Measurements from ENCODE around the gene ADRA2A.

The ADRA2A gene

DNA sequence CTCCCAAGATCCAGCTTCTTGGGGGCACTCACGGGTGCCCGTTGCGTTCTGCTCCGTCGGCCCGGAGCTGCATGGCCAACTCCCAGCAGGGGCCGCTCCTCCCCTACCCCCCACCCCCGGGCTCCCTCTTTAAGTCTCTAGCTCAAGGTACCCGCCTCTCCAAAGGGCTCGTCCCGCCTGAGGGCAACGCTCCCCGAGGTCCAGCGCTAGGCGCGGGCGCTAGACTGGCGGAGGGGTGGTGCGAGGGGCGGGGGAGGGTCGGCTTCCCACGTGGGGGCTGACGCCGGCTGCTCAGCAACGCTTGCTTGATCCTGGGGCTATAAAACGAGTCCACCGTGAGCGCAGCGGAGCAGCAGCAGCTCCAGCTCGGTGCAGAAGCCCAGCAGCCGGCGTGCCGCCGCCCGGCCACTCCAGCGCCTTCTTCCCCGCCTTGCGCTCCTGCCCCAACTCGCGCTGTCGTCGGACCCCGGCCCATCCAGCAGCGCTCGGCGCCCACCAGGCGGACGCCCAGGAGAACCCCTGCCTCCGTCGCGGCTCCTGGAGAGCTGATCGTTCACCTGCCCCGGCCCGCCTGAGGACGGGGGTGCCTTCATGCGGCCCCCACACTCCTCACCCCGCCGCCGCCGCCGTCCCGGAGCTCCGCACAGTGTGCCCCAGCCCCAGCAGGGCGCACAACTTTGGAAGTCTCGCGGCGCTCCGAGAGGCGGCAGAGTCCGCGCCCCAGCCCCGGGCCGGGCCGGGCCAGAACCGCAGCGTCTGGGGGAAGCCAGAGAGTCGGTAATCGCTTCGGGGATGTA lies at the start of gene ADRA2A:
Gene ADRA2A (plus strand): TSS at position 348 of the 797 bp plus-strand sequence. CDS start 968 bp downstream, outside the sequence.
- FAIRE-seq (no peak), DNase-seq (ENCODE audit: insufficient read length, low spot score) (no peak)

DNA sequence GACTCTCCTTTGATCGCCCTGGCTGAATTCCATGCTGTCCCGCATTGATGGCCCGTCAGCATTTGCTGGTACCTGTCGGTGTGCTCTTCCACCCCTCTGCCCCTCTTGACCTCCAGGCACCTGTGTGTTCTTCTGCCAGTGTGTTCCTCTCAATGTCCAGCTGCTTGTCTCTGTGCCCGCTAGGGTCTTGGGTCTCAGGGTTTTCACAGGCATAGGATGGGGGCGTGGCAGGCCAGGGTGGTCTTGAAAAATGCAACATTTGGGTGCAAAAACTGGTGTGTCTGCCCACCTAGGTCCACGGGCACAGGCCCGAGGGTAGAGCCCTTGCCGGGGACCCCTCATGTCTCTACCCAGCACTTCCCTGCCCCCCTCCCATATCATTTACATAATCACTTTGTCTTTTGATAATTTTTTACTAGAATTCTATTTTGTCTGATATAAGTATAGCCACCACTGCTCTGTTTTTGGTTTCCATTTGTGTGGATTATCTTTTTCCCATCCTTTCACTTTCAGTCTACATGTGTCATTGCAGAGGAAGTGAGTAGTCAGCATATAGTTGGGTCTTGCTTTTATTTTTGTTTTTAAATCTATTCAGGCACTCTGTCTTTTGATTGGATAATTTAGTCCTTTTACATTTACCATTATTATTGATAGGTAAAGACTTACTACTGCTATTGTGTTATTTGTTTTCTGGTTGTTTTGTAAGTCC lies 46.6 kb upstream of the ADRA2A start:
- DNase-seq (ENCODE audit: insufficient read length, low spot score) (no peak), FAIRE-seq (peak; percentile 23)

GRCh38 chr10:111034598-111035310 lies 42.1 kb upstream of the ADRA2A start:
- FAIRE-seq (no peak), DNase-seq (ENCODE audit: insufficient read length, low spot score) (no peak)

DNA sequence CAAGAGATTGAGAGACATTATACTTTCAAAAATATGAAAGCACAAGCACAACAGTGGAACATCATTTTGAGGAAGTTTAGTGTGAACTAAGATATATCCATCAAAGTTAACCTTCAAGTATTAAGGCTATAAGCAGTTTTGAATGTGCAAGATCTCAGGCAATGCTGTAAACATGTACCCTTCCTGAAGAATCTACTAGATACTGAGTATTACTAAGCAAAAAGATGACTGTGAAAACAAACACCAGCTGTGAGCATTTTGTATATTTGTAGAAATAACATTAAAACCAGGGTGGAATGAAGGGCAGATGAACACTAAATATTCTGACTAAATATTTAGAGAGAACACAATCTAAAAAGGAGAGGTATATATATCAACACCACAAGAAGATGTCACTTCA lies 41.3 kb upstream of the ADRA2A start:
- DNase-seq (ENCODE audit: insufficient read length, low spot score), result no peak
- no peak for FAIRE-seq

DNA sequence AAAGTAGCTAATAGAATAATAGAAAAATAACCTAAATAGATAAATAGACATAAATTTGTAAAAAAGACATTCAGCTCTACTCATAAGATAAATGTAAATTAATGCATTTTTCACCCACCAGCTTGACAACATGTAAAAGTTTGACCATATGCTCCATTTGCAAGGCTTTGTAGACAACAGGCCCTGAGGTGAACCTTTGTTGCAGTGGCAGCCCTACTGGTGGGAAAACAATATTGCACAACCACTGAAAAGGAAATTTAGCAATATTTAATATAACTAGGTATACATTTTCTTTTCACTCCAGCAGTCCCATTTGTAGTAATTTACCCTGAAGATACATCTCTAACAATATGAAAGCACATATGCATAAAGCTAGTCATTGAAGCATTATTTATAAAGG lies 39.0 kb upstream of the ADRA2A start:
- DNase-seq (ENCODE audit: insufficient read length, low spot score), result no peak
- FAIRE-seq, result no peak

DNA sequence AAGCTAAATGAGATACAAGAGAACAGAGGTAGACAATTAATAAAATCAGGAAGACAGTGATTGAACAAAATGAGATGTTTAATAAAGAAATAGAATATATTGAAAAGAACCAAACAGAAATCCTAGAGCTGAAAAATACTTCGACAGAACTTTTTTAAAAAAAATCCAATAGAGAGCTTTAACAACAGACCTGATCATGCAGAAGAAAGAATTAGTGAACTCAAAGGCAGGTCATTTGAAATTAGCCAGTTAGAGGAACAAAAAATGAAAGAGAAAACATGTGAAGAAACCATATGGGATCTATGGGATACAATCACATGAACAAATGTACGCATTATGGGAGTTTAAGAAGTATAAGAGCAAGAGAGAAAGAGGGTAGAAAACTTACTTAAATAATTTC lies 37.3 kb upstream of the ADRA2A start:
- FAIRE-seq (no peak), DNase-seq (ENCODE audit: insufficient read length, low spot score) (no peak)

GRCh38 chr10:111057006-111057405 lies 19.8 kb upstream of the ADRA2A start:
- DNase-seq (ENCODE audit: insufficient read length, low spot score) (no peak), FAIRE-seq (no peak)

GRCh38 chr10:111063471-111063870 lies 13.4 kb upstream of the ADRA2A start:
- FAIRE-seq (no peak), DNase-seq (ENCODE audit: insufficient read length, low spot score) (no peak)

DNA sequence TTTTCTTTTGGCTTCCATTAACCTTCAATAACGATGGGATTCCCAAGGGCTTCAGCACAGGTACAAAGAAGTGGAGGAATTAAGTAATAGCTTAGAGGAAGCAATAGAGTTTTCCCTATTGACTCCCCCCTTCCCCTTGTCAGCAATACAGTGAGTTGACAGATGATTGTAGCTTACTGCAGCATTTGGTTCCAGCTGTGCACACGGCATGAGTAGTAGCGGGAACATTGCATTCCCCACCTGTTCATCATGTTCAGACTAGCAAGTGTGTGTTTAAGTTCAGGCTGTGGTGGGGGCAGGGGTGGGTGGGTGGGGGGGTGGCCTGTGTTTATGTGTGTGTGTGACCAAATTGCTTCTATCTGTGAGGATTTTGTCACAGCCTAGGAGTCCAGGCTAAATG lies 4.6 kb upstream of the ADRA2A start:
- FAIRE-seq (no peak), DNase-seq (ENCODE audit: insufficient read length, low spot score) (no peak)

DNA sequence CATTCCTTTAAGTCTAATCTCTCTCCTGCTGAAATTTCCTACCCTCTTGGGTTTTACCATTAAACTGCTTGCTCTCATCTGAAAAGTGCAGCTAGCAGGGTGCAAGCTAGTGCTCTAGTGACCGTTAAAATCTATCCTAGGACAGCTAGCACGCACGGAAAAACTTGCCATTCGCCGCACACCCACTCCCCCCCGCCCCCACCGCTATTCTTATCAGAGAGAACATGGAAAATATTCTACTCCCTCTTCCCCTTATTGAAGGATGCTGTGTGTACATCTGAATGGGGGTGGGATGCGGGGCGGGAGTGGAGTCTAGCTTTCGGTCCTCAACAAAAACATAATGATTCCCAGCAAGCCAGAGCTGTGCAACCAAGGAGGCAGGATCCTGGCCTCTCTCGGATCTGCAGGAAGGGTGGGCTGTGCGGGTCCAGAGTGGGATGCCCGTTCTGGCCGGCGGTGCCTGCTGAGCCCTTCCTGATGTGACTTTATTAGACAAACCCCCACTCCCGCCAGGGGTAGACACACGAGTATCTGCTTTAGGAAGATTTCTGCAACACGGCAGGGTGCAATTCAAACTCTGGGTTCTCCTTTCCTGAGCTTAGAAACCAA lies 1.1 kb upstream of the ADRA2A start:
- DNase-seq (ENCODE audit: insufficient read length, low spot score) (no peak), FAIRE-seq (no peak)

DNA sequence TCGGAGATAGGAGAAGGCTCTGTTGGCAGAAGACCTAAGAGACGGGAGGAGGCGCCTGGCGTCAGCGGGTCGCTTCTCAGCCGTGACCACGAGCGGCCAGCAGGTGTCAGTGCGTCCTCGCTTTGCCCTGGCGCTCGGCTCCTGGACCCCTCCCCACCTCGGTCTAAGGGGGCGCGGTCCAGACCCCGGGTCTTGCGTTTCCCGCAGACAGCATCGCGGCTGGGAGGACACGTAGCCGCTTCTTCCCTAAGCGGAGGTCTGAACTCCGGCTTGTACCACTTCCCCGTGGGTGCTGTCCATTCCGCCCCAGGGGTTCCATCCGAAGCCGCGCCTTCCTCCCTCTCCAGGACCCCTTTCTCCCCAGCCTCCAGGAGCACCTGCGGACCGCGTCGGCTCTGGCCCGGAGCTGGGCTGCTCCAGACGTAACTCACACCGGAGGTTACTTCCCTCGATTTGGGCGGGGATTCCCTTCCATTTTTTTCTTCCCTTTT lies 593 bp upstream of the ADRA2A start:
- peak; percentile 74 for DNase-seq (ENCODE audit: insufficient read length, low spot score)
- no peak for FAIRE-seq

GRCh38 chr10:111077479-111077784 lies 603 bp downstream of the ADRA2A start:
- DNase-seq (ENCODE audit: insufficient read length, low spot score) (no peak), FAIRE-seq (no peak)

- DNase-seq (ENCODE audit: insufficient read length, low spot score) (no peak), FAIRE-seq (no peak)
Measured at GRCh38 chr10:111077785-111078504, 1.1 kb downstream of the ADRA2A start.

GRCh38 chr10:111078505-111079185 lies 1.8 kb downstream of the ADRA2A start:
- FAIRE-seq, result no peak
- DNase-seq (ENCODE audit: insufficient read length, low spot score), result no peak

- no peak for FAIRE-seq
- DNase-seq (ENCODE audit: insufficient read length, low spot score), result no peak
Measured at GRCh38 chr10:111079241-111079760, 2.5 kb downstream of the ADRA2A start.

DNA sequence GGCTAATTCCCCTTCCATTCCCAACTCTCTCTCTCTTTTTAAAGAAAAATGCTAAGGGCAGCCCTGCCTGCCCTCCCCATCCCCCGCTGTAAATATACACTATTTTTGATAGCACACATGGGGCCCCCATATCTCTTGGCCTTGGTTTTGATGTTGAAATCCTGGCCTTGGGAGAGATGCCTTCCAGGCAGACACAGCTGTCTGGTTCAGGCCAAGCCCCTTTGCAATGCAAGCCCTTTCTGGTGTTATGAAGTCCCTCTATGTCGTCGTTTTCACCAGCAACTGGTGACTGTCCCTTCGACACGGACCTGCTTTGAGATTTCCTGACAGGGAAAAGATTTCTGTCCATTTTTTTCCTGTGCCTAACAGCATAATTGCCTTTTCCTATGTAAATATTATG lies 3.0 kb downstream of the ADRA2A start:
- DNase-seq (ENCODE audit: insufficient read length, low spot score) (no peak), FAIRE-seq (no peak)

- FAIRE-seq (no peak), DNase-seq (ENCODE audit: insufficient read length, low spot score) (no peak)
Measured at GRCh38 chr10:111080224-111080623, 3.4 kb downstream of the ADRA2A start.

DNA sequence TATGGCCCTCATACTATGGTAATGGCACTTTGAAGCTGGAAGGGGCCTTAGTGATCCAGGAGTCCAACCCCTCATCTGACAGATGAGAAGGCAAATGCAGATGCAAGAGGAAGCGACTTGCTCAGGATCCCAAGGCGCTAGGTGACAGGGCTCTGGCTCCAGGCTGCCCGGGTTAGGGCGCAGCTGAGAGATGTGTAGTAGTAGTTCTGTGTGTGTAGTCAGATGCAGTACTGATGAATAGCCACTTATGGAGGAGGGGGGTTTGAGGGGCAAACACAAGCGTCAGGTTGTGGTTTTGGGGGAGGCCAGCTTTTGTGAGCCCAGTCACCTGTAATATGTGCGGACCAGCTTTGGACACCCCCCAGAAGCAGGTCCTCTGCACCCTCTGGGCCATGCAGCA lies 4.8 kb downstream of the ADRA2A start:
- no peak for DNase-seq (ENCODE audit: insufficient read length, low spot score)
- FAIRE-seq, result no peak

GRCh38 chr10:111082102-111082975 lies 5.5 kb downstream of the ADRA2A start:
- no peak for FAIRE-seq
- no peak for DNase-seq (ENCODE audit: insufficient read length, low spot score)

Data from GM19239 (cell line).